ENCODE results near the gene MST1.

MST1 gene

DNA sequence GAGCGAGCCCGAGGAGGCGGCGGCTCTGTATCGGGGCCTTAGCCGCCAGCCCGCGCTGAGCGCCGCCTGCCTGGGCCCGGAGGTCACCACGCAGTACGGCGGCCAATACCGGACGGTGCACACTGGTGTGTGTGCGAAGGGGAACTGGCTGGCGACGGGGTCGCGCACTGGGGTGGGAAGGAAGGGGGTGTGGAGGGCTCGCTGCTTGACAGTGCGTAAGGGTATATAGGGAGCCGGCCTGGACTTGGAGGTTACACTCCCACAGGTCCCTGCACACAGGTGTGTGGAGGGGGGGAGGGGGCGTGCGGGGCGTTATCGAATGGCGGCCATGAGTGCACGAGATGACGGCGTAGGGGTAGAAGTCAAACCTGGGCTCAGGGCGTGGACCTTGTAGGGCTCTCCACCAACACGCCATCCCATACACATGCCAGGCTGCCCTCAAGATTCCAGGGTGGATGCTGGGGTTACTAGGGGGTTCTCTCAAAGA, 14.7 kb downstream of the MST1 start:
- TF ChIP-seq TAF1 (IDR thresholded peaks at IDR 0.05; ENCODE audit: low read depth) (peak; percentile 27), EGR1 (IDR thresholded peaks at IDR 0.05) (no peak), YY1 (IDR thresholded peaks at IDR 0.05; ENCODE audit: low read depth) (peak; percentile 61; the same call in 1 of the 2 replicates)
- TF ChIP-seq, protein P1, sequence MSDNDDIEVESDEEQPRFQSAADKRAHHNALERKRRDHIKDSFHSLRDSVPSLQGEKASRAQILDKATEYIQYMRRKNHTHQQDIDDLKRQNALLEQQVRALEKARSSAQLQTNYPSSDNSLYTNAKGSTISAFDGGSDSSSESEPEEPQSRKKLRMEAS (IDR thresholded peaks at IDR 0.05): peak; percentile 44

DNA sequence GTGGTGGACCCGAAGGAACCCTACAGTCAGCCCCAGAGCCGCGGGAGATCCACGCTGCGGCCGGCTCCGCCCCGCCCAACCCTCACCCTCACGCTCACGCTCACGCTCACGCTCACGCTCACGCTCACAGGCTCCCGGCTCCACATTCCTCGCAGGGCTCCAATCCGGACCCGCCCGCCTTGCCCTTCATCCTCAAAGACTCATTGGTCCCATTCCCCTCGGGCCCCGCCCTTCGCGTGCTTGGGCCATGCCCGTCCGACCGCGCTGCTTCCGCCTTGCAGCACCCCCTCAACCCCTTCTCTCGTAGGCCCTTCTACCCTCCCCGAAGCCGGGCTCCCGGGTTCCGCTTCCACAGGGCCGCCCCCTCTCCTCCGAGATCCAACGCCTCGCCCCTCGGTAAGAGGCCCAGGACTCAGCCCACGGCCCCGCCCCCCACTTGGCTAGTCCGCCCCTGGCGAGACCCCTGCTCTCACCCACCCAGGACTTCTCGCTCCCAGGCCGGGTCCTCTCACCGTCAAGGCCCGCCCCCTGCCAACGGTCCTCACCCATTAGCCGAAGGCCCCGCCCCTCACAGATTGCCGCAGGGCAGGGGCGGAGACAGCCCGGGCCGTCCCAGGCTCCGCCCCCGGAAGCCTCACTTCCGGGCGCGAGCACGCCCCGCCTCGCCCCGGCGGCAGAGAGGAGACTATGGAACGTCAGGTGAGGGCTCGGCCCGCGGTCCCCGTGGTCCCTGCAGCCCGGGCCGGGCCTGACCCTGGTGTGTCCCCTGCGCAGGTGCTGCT, 15.4 kb downstream of the MST1 start, which contains the start of gene APEH:
Gene APEH (plus strand): TSS at position 637 of the 782 bp plus-strand sequence. CDS start 51 bp downstream, at position 688.
- 0 out of 2 replicates have a peak, but pooled peaks have one; percentile 31 for TF ChIP-seq YY1 (IDR thresholded peaks at IDR 0.05; ENCODE audit: low read depth)
- TF ChIP-seq NFIC (IDR thresholded peaks at IDR 0.05): no peak
- TF ChIP-seq, protein P2, sequence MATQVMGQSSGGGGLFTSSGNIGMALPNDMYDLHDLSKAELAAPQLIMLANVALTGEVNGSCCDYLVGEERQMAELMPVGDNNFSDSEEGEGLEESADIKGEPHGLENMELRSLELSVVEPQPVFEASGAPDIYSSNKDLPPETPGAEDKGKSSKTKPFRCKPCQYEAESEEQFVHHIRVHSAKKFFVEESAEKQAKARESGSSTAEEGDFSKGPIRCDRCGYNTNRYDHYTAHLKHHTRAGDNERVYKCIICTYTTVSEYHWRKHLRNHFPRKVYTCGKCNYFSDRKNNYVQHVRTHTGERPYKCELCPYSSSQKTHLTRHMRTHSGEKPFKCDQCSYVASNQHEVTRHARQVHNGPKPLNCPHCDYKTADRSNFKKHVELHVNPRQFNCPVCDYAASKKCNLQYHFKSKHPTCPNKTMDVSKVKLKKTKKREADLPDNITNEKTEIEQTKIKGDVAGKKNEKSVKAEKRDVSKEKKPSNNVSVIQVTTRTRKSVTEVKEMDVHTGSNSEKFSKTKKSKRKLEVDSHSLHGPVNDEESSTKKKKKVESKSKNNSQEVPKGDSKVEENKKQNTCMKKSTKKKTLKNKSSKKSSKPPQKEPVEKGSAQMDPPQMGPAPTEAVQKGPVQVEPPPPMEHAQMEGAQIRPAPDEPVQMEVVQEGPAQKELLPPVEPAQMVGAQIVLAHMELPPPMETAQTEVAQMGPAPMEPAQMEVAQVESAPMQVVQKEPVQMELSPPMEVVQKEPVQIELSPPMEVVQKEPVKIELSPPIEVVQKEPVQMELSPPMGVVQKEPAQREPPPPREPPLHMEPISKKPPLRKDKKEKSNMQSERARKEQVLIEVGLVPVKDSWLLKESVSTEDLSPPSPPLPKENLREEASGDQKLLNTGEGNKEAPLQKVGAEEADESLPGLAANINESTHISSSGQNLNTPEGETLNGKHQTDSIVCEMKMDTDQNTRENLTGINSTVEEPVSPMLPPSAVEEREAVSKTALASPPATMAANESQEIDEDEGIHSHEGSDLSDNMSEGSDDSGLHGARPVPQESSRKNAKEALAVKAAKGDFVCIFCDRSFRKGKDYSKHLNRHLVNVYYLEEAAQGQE (IDR thresholded peaks at IDR 0.05; ENCODE audit: low read depth): no peak
- TF ChIP-seq CREB1 (IDR thresholded peaks at IDR 0.05; ENCODE audit: low read depth): peak; percentile 49
- TF ChIP-seq EP300 (IDR thresholded peaks at IDR 0.05; ENCODE audit: borderline replicate concordance): no peak
- TF ChIP-seq, protein P1 (IDR thresholded peaks at IDR 0.05): peak; percentile 89; the same call in 1 of the 2 replicates
- TF ChIP-seq ZBTB7A (IDR thresholded peaks at IDR 0.05; ENCODE audit: low read depth): peak; percentile 58; the same call in 1 of the 2 replicates
- peak; percentile 80 for TF ChIP-seq TEAD4 (IDR thresholded peaks at IDR 0.05)
- no peak for TF ChIP-seq CEBPB (IDR thresholded peaks at IDR 0.05)
- TF ChIP-seq EGR1 (IDR thresholded peaks at IDR 0.05): no peak
- TF ChIP-seq TAF1 (IDR thresholded peaks at IDR 0.05; ENCODE audit: low read depth): peak; percentile 90
- TF ChIP-seq TCF12 (IDR thresholded peaks at IDR 0.05; ENCODE audit: low read depth): peak; percentile 45; the same call in 1 of the 2 replicates
- TF ChIP-seq, protein P3, sequence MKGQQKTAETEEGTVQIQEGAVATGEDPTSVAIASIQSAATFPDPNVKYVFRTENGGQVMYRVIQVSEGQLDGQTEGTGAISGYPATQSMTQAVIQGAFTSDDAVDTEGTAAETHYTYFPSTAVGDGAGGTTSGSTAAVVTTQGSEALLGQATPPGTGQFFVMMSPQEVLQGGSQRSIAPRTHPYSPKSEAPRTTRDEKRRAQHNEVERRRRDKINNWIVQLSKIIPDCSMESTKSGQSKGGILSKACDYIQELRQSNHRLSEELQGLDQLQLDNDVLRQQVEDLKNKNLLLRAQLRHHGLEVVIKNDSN (IDR thresholded peaks at IDR 0.05): 0 out of 2 replicates have a peak, but pooled peaks have one; percentile 5

DNA sequence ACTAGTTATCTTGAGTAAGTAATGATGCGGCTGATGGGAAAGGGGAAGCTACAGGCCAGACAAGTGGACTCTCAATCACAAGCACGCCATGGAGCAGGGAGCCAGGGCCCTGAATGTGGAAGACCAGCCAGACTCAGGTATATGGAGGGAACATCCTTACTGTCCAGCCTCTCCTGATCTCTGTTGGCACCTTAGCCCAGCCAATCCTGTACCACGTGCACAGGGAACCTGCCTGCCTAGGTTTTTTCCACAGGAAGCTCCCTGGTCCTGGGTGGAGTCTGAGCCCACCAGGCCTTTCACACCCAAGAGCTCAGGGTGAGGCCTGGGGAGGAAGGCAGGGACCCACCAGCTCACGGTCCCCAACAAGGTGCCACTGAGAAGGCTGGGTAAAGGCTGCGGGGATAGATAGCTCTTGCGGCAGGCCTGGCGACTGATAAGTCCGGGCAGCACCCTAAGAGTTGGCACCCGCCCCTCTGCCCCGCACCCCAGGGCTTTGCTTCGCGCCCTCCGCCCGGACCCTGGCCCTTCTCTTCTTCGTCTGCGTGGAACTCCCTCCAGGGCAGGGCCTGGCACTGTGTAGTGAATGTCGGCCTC, 16.1 kb downstream of the MST1 start:
- no peak for TF ChIP-seq TCF12 (IDR thresholded peaks at IDR 0.05; ENCODE audit: low read depth)
- TF ChIP-seq, protein P3 (IDR thresholded peaks at IDR 0.05): peak; percentile 61
- TF ChIP-seq TEAD4 (IDR thresholded peaks at IDR 0.05): no peak
- TF ChIP-seq, protein P1 (IDR thresholded peaks at IDR 0.05): no peak; the same call in 1 of the 2 replicates

DNA sequence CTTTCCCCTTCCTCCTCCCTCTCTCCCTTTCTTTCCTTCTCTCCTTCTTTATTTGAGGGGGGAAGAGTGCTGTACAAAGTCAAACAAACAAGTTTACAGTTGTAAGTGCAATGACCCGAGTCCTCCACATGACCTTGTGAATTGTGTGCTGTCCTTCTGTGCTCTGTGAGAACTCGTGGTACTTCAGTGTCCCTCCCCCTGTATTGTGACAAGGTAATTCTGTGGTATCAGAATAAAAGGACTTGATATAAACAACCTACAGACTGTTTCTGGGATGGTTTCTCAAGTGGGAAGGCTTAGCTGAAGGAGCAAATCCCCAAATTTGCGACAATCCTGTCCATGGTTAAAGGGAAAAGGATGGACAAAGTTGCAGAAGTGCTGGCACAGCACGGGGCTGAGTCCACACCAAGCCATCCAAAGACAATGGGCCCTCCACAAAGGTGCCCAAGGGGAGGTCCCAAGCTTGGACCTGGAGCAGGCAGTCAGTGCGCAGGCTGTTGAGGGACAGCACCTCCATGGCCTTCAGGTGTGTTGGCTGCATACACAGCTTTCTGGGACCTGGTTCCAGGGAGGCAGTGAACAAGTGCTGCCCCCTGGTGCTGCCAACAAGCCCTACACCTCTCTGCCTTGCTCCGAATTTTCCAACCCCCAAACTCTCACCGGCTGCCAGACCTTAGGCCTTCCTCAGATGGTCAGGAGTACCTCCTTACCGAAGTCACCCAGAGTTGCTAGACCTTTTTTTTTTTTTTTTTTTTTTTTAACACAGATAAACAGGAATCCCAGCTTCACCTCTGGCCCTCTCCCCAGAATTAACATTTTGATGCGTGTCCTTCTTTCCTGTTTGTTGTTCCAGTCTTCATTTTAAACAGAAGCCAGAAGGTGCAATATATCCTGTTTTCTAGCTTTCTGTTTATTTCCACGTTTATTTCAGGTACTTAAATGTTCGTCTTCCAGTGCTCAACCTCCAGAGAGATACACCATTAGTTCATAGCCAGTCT, 17.7 kb downstream of the MST1 start:
- TF ChIP-seq EP300 (IDR thresholded peaks at IDR 0.05; ENCODE audit: borderline replicate concordance) (no peak), RAD21 (IDR thresholded peaks at IDR 0.05; ENCODE audit: low read depth) (peak; percentile 97), TEAD4 (IDR thresholded peaks at IDR 0.05) (0 out of 2 replicates have a peak, but pooled peaks have one; percentile 24), YY1 (IDR thresholded peaks at IDR 0.05; ENCODE audit: low read depth) (no peak)
- TF ChIP-seq, protein P1 (IDR thresholded peaks at IDR 0.05): 0 out of 2 replicates have a peak, but pooled peaks have one; percentile 14

DNA sequence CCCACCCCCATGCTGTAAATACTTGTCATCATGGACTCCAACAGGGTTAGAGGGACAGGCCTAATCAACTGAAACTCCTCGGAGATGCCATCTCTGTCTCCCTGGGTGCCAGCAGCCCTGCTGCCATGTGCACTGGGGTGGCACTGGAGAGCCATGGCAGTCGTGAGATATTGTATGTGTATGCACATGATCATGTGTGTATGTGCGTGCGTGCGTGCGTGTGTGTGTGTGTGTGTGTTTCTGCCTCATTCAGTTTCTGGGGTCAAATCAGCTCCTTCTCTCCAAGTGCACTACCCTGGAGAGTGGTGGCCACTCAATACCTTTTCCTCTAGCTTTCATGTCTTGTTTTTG, 18.4 kb downstream of the MST1 start:
- no peak for TF ChIP-seq EP300 (IDR thresholded peaks at IDR 0.05; ENCODE audit: borderline replicate concordance)
- no peak for TF ChIP-seq TEAD4 (IDR thresholded peaks at IDR 0.05)
- no peak for TF ChIP-seq FOXM1 (IDR thresholded peaks at IDR 0.05; ENCODE audit: borderline replicate concordance, low read depth)
- TF ChIP-seq ZBTB7A (IDR thresholded peaks at IDR 0.05; ENCODE audit: low read depth): no peak
- no peak for TF ChIP-seq NFIC (IDR thresholded peaks at IDR 0.05)
- TF ChIP-seq, protein P3 (IDR thresholded peaks at IDR 0.05): no peak
- TF ChIP-seq TCF12 (IDR thresholded peaks at IDR 0.05; ENCODE audit: low read depth): no peak
- no peak for TF ChIP-seq CREB1 (IDR thresholded peaks at IDR 0.05; ENCODE audit: low read depth)
- TF ChIP-seq YY1 (IDR thresholded peaks at IDR 0.05; ENCODE audit: low read depth): no peak
- TF ChIP-seq, protein P1 (IDR thresholded peaks at IDR 0.05): no peak
- TF ChIP-seq CEBPB (IDR thresholded peaks at IDR 0.05): no peak

Data from Ishikawa (cell line).